GM19468 (cell line): ENCODE data around the gene KCNQ1.
A peak's percentile ranks its signal among the peaks of the same experiment; 100 is the strongest.

Source experiments
- ATAC-seq: cut with Tn5 transposase; IDR thresholded peaks from one replicate; pipeline ENCODE4 v1.9.1; 2021; ENCODE audit warnings: mild to moderate bottlenecking, moderate library complexity, moderate number of reproducible peaks; ENCODE audit not compliant: unreplicated experiment; ENCODE audit errors: extremely low read depth

The KCNQ1 gene

DNA sequence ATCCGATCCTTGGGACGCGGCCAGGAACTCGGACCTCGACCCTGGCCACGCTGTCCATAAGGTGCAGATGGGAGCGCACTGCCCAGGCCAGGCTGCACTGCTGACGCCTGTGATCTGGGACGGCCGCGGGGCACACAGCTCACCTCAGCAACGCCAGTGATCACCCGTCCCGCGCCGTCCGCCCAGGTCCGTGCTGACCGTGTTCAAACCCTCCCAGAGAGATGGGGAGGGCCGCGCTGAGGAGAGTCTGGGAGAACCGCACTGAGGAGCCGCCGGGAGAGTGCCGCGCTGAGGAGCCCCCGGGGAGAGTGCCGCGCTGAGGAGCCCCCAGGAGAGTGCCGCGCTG, 254.3 kb downstream of the KCNQ1 start:
- ATAC-seq: no peak

- ATAC-seq: peak; percentile 87
Measured at GRCh38 chr11:2699531-2700414, 255.0 kb downstream of the KCNQ1 start, which contains the start of gene KCNQ1OT1. Gene KCNQ1OT1, minus strand, starts transcription at chr11:2699994.

- no peak for ATAC-seq
Measured at GRCh38 chr11:2700415-2701211, 255.8 kb downstream of the KCNQ1 start.

GRCh38 chr11:2701230-2701629, 256.4 kb downstream of the KCNQ1 start:
- ATAC-seq: no peak

DNA sequence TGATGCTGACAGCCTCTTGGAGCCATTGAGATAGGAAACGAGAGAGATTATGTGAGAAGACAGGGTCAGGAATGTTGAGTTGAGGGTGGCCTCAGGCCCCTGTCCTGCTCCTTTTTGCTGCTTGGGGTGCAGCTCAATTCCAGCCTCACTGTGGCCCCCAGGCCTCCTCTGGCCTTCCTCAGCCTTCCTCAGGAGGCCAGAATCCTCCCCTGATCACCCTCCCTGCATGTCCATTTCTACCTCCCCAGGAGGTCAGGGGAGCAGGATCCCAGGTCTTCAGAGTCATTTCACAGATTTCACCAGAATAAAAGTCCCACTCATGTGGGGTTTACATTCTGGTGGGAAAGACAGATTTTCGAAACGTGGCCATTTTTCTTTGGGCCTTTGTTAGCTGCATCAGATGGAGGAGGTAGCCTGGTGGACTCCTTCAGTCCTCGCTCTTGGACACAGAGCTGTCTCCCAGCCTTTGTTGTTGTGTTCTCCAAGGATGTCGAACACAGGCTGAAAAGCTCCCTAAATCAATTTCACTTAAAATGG, 257.2 kb downstream of the KCNQ1 start:
- ATAC-seq: no peak

- ATAC-seq: no peak
Measured at GRCh38 chr11:2702771-2703362, 258.1 kb downstream of the KCNQ1 start.

DNA sequence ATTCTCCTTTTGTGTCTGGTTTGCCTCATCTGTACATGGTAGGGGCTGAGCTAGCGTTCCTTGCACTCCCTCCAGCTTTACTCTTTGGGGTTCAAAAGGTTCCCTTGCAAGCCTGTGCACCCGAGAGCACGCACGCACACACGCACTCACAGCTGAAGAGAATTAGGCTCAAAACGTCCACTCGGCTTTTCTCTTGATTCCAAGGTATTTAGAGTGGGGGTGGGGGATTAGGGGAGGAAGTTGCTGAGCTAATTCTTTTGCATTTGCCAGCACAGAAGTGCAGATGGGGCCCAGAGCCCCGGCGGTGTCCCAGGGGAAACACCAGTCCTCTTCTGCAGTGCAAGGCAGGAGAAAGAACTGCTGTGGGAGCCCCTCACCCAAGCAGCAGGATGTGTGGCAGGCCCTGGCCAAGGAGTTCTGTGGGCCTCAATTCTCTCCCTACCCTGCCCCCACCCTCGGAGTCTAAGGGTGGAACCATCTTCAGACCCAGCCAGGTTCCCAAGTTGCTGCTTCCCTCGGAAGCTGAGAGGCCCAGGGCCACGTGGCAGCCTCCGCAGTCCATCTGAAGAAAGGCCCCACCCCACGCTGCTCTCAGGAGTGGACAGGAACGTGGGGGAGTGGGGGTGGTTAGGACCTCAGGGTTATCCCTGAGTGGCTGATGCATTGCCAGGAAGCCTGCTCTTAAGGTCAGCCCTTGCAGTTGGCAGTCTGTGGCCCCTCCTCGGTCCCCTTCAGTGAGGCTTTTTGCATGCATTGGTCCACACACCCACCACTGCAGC, 258.7 kb downstream of the KCNQ1 start:
- no peak for ATAC-seq

GRCh38 chr11:2704356-2704755, 259.5 kb downstream of the KCNQ1 start:
- ATAC-seq: no peak

DNA sequence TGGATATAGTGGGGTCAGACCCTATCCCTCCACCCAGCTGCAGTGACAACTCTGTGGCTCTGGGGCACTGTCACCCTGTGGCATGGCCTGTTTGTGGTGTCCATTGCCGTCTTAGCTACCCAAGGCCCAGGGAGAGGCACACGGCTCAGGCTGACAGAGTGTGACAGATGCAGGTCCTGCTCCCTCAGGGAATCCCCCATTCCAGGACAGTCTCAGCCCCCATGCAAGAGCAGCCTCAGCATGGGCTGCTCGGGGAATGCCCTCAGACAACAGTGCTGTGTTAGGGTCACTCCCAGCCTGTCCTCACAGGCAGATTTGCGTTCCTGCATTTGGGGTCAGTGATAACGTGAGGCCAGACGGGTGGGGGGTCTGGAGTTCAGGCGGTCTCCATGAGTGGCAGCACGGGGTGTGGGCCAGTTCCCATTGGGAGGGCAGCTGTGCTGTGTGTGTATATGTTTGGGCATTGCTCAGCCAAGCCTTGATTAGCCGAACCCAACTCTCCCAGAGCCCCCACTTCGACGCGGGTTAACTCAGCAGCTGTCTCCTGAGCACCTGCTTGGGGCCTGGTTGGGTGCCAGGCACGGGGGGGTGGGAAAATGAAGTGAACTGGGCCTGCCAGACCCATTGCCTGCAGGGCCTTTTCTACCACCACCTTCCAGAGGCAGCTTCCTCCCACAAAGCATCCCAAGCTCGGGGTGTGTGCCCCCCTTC, 260.2 kb downstream of the KCNQ1 start:
- no peak for ATAC-seq

DNA sequence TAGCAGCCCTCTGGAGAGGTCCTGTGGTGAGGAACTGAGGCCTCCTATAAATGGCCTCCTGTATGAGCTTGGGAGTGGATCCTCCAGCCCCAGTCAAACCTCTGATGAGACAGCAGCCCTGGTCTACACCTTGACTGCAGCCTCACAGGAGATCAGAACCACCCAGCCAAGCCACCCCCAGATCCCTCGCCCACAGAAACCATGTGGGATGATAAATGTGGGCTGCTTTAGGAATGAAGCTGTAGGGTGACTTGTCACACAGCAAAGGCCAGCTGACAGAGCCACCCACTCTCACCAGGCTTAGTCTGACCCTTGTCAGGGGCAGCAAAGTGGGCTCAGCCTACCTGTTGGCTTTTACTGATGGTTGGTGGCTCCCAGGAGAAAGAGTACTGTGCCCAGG, 261.5 kb downstream of the KCNQ1 start:
- no peak for ATAC-seq

- ATAC-seq: no peak
Measured at GRCh38 chr11:2707736-2708135, 262.9 kb downstream of the KCNQ1 start.

GRCh38 chr11:2708151-2708581, 263.4 kb downstream of the KCNQ1 start:
- ATAC-seq: no peak

DNA sequence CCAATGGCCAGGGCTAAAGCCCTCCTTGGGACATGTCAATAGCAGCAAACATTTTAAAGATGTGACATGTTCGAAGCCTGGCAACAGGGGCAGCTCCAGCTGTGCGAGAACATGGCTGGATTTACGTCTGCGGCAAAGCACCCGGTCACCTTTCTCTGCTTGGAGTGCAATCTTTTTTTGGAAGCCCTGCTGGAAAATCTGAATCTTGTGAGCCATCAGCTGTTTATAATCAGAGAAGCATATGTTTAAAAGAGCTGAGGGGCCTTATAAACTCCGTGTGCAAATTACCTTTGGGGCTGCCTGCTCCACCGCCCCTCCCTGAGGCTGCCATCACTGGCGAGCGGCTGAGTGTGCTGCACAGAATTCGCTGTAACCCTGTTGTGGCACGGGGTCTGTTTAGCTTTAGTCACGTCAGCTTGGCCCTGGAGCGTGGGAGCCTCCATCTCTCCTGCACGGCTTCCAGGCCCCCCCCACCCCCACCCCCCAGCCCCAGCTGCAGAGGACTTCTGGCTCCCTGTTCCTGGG, 264.0 kb downstream of the KCNQ1 start:
- no peak for ATAC-seq

DNA sequence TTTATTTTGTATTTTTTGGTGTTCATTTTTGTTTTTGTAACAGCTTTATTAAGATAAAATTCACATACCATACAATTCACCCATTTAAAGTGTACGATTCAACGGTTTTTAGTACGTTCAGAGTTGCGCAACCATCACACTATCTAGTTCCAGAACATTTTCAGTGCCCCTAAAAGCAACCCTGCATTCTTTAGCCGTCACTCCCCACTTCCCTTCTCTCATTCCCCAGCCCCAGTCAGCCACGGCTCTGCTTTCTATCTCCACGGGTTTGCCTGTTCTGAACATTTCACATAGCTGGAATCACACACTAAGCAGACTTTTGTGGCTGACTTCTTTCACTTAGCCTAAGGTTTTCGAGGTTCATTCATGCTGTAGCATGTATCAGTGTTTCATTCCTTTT, 264.6 kb downstream of the KCNQ1 start:
- no peak for ATAC-seq

DNA sequence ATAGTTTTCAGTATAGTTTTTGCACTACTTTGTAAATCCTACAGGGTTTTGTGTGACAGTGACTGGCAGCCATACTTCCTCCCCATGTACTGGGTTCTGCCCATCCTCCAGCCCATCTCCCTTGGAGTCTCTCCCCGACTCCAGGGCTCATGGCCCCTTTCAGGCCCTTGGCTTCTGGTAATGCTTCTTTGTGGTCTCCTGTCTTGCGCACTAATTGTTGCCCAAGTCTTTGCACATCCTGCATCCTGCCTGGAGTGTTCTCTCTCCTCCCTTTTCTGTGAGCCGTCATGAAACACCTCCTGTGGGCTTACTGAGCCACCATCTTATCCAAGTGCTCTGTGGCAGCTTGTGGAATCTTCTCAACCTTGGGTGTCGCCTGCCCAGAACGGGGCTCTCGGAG, 266.4 kb downstream of the KCNQ1 start:
- no peak for ATAC-seq

DNA sequence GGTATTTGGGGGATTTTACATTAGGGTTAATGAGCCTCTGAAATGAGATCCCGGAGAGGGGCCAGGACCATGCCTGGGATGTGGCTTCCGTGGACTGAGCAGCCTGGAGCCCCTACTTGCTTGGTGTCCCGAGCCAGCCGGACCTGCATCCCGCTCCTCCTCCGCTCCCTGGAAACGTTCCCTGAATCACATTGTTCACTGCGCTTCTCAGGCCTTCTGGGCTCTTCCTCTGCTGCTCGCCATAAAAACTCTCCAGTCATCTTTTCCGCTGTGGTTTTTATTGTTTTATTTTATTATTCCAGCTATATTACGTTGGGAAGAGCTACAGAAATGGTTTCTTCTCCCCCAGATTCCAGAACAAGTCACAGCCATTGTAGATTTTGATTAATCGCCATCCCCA, 268.3 kb downstream of the KCNQ1 start:
- no peak for ATAC-seq

DNA sequence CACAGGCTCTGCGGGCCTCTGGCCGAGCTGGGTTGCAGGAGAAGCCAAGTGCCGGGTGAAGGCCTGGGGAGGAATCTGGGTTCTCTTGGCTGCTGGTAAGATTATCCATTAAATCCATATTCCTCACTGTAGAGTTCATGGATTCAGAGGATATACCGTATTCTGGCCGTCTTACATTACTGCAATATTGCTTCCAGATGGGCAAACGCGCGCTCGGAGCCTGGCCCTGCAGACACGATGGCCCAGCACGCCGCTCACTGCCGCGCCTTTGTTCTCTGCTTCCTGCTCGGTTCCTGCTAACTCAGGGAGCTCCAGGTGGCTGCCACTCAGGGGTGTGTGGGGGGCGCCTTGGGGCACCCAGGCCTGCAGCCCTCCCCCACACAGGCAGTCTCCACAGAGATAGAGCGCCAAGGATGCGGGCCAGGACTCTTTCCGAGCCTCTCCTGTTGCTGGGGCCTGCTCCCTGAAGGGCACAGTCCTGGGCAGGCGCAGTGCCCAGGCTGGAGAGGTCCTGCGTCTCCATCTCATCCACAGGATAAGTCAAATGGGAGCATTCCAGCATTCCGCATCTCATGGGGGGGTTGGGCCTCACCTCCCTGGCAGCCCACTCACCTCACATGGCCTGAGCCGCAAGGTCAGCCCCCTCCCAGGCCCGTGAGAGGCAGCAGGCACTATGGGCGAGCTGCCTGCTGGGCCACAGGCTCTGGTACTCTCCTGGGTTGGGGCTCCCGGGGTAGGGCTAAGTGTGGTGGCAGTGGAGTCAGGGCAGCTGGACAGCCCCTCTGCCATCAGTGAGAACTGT, 269.1 kb downstream of the KCNQ1 start:
- no peak for ATAC-seq

DNA sequence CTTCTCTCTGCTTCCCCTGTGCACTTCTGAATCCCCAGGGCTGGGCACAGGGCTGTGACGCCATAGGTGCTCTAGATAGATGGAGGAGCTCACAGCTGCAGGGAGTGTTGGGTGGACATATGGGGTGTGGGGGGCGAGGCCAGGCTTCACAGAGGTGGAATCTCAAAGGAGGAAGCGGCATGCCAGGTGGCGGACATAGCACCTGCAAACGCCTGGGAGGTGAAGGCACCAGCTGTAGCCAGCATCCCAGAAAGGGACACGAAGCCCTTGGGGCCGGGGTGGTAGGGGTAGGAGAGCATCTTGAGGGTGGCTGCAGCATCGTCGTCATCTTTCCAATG, 269.6 kb downstream of the KCNQ1 start:
- no peak for ATAC-seq
